Erythroblast (primary cell): ENCODE results near the gene WDR20.

Source experiments
- GATA1 ChIP-seq: IDR thresholded peaks from 2 replicates; pipeline ENCODE4 v1.6.1; 2011; ENCODE audit warnings: low read depth, mild to moderate bottlenecking, control low read depth, low read length, moderate library complexity
- POLR2A ChIP-seq: IDR thresholded peaks from 2 replicates; pipeline ENCODE4 v1.6.1; 2011; ENCODE audit warnings: mild to moderate bottlenecking, low read length

- TF ChIP-seq POLR2A, result no peak
- no peak for TF ChIP-seq GATA1
Measured at GRCh38 chr14:102195446-102195845, 55.7 kb downstream of the WDR20 start.
